HEK293 (cell line): ENCODE data around the gene HIC1.

ENCODE experiments used
- CTCF ChIA-PET: fragments of 350-600 bp; formaldehyde crosslinking; extraction: SDS; loops from one replicate; lab custom pipeline; 2021; ENCODE audit warnings: antibody characterized with exemption; lab: Yijun Ruan, JAX
- POLR2A ChIA-PET: fragments of 300-600 bp; formaldehyde crosslinking; extraction: SDS; loops from one replicate; lab custom pipeline; 2020; ENCODE audit warnings: antibody characterized with exemption, inconsistent platforms; lab: Yijun Ruan, JAX
- H3K27ac ChIP-seq: fragments of 200-500 bp; sonication (Bioruptor generic); 2 replicates; pipeline ENCODE4 v1.5.1; 2014; ENCODE audit warnings: low read depth, low read length, control low read depth, inconsistent platforms; ENCODE audit errors: extremely low read depth
- H3K36me3 ChIP-seq, 2 experiments: fragments of 200-500 bp in 1 of 2; sonication (Bioruptor generic) in 1 of 2; 1 replicate in 1 of 2; 2 replicates in 1 of 2; pipeline ENCODE4 v1.5.1; 2014 to 2017; ENCODE audit warnings: inconsistent platforms in 2 of 2, low read length in 2 of 2; ENCODE audit not compliant: control insufficient read depth in 2 of 2, insufficient read depth in 1 of 2
- H3K4me1 ChIP-seq: fragments of 200-500 bp; sonication (Bioruptor generic); 2 replicates; pipeline ENCODE4 v1.5.1; 2014; ENCODE audit warnings: mild to moderate bottlenecking, low read length, inconsistent platforms; ENCODE audit not compliant: control insufficient read depth, insufficient read depth
- H3K4me3 ChIP-seq: 2 replicates; pipeline ENCODE4 v1.5.1; 2011; ENCODE audit warnings: low read depth, mild to moderate bottlenecking, control low read depth, low read length, moderate library complexity
- H3K9me3 ChIP-seq: fragments of 200-500 bp; sonication (Bioruptor generic); 2 replicates; pipeline ENCODE4 v1.5.1; 2014; ENCODE audit warnings: low read depth, low read length, inconsistent platforms; ENCODE audit not compliant: control insufficient read depth, insufficient read depth
- EGR2 ChIP-seq: fragments of 450-650 bp; formaldehyde crosslinking; IDR thresholded peaks from 2 replicates; pipeline ENCODE4 v1.5.1; 2016; ENCODE audit warnings: low read depth, missing biosample characterization, missing genetic modification characterization
- GLIS2 ChIP-seq: fragments of 450-650 bp; formaldehyde crosslinking; IDR thresholded peaks from 2 replicates; pipeline ENCODE4 v1.5.1; 2016; ENCODE audit warnings: missing biosample characterization, missing genetic modification characterization
- PATZ1 ChIP-seq: fragments of 450-650 bp; formaldehyde crosslinking; IDR thresholded peaks from 2 replicates; pipeline ENCODE4 v1.5.1; 2016; ENCODE audit warnings: missing biosample characterization, missing genetic modification characterization
- SALL2 ChIP-seq: fragments of 450-650 bp; formaldehyde crosslinking; IDR thresholded peaks from 2 replicates; pipeline ENCODE4 v1.5.0; 2017; ENCODE audit warnings: missing biosample characterization, mild to moderate bottlenecking, missing genetic modification characterization, borderline replicate concordance
- YY1 ChIP-seq: fragments of 450-650 bp; formaldehyde crosslinking; IDR thresholded peaks from 2 replicates; pipeline ENCODE4 v1.5.1; 2018; ENCODE audit warnings: missing biosample characterization, missing genetic modification characterization
- ZBTB20 ChIP-seq: fragments of 450-650 bp; formaldehyde crosslinking; IDR thresholded peaks from 2 replicates; pipeline ENCODE4 v1.5.1; 2016; ENCODE audit warnings: missing biosample characterization, missing genetic modification characterization
- ZFHX2 ChIP-seq: fragments of 450-650 bp; formaldehyde crosslinking; conservative IDR thresholded peaks from 2 replicates; pipeline ENCODE4 v1.5.1; 2016; ENCODE audit warnings: missing biosample characterization, missing genetic modification characterization
- ZIC2 ChIP-seq: fragments of 450-650 bp; formaldehyde crosslinking; IDR thresholded peaks from 2 replicates; pipeline ENCODE4 v1.5.1; 2016; ENCODE audit warnings: missing biosample characterization, missing genetic modification characterization
- ZNF302 ChIP-seq: fragments of 450-650 bp; formaldehyde crosslinking; IDR thresholded peaks from 2 replicates; pipeline ENCODE4 v1.5.1; 2016; ENCODE audit warnings: missing biosample characterization, missing genetic modification characterization, low read depth
- ZNF335 ChIP-seq: fragments of 450-650 bp; formaldehyde crosslinking; conservative IDR thresholded peaks from 2 replicates; pipeline ENCODE4 v1.5.1; 2016; ENCODE audit warnings: missing biosample characterization, missing genetic modification characterization
- ZNF433 ChIP-seq: fragments of 450-650 bp; formaldehyde crosslinking; IDR thresholded peaks from 2 replicates; pipeline ENCODE4 v1.5.1; 2016; ENCODE audit warnings: missing biosample characterization, missing genetic modification characterization, low read depth
- ZNF544 ChIP-seq: fragments of 450-650 bp; formaldehyde crosslinking; IDR thresholded peaks from 2 replicates; pipeline ENCODE4 v1.5.0; 2017; ENCODE audit warnings: missing biosample characterization, missing genetic modification characterization
- ZNF596 ChIP-seq: fragments of 450-650 bp; IDR thresholded peaks from 2 replicates; pipeline ENCODE4 v1.5.0; 2018; ENCODE audit warnings: missing biosample characterization, mild to moderate bottlenecking, missing genetic modification characterization, moderate library complexity
- ZNF600 ChIP-seq: fragments of 450-650 bp; formaldehyde crosslinking; IDR thresholded peaks from 2 replicates; pipeline ENCODE4 v1.5.1; 2016; ENCODE audit warnings: missing biosample characterization, missing genetic modification characterization
- ZNF707 ChIP-seq: fragments of 450-650 bp; formaldehyde crosslinking; IDR thresholded peaks from 2 replicates; pipeline ENCODE4 v1.5.1; 2016; ENCODE audit warnings: missing biosample characterization, missing genetic modification characterization
- ZNF792 ChIP-seq: fragments of 450-650 bp; formaldehyde crosslinking; IDR thresholded peaks from 2 replicates; pipeline ENCODE4 v1.5.1; 2016; ENCODE audit warnings: missing biosample characterization, missing genetic modification characterization
- ZNF830 ChIP-seq: fragments of 450-650 bp; IDR thresholded peaks from 2 replicates; pipeline ENCODE4 v1.5.0; 2018; ENCODE audit warnings: missing biosample characterization, missing genetic modification characterization, low read depth, mild to moderate bottlenecking, moderate library complexity
- ZSCAN23 ChIP-seq: fragments of 450-650 bp; formaldehyde crosslinking; IDR thresholded peaks from 2 replicates; pipeline ENCODE4 v1.5.1; 2016; ENCODE audit warnings: missing biosample characterization, missing genetic modification characterization
- ZXDB ChIP-seq: fragments of 450-650 bp; formaldehyde crosslinking; IDR thresholded peaks from 2 replicates; pipeline ENCODE4 v1.5.1; 2016; ENCODE audit warnings: missing biosample characterization, missing genetic modification characterization
- TF ChIP-seq, protein P1 (sequence below): fragments of 450-650 bp; formaldehyde crosslinking; IDR thresholded peaks from 2 replicates; pipeline ENCODE4 v1.5.1; 2017; ENCODE audit warnings: missing biosample characterization, missing genetic modification characterization
- TF ChIP-seq, protein P2 (sequence below): fragments of 450-650 bp; formaldehyde crosslinking; IDR thresholded peaks from 2 replicates; pipeline ENCODE4 v1.5.1; 2016; ENCODE audit warnings: missing biosample characterization, missing genetic modification characterization

Gene HIC1

GRCh38 chr17:2061441-2061958 is 6.6 kb downstream of the HIC1 start:
- no peak overlapping the region for H3K4me3 ChIP-seq
- no peaks in the 10 kb centered on the region for H3K9me3 ChIP-seq
- TF ChIP-seq GLIS2 (tag by site-specific recombination) (0 out of 2 replicates have a peak, but pooled peaks have one; percentile 22), YY1 (tag by site-specific recombination) (no peak)
- ChIA-PET CTCF (interaction anchor here (0.5 to 0.6 kb wide), 2 partner anchors 60 to 332 kb away, joined by 3 read pairs; no protein-coding TSS in a partner anchor), POLR2A (no interaction called here)
- no peak overlapping the region for H3K27ac ChIP-seq
- H3K36me3 ChIP-seq, result peaks cover 0 to 35% of the 10 kb centered on the region in 2 experiments; a peak in 1 of 3 replicates
- no peaks in the 10 kb centered on the region; the same call in 1 of the 2 replicates for H3K4me1 ChIP-seq

DNA sequence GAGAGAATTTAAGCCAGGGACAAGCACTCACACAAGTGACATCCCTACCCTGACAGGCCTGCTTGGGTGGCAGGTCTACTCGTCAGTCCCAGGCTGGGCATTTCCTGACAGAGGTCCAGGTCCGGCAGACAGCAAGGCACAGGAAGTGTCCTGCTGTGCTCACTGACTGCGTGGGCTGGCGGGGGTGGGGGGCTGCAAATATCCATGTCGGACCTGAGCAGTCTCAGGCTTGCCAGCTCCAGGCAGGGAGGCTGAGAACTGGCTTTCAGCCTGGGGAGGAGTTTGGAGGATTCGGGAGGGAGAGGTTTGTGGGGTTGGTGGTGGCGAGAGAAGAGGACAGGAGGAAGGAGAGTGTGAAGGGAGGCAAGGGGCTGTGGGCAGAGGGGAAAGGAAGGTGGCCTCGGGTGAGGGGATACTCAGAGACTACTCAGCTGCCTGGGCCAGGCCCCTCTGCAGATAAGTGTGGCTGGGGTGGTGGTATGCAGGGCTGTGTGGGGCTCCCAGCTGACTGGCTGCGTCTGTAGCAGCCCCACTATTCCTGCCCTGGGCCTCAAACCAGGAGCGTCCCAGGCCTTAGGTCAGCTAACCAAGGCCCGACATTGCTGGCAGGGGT is 7.8 kb downstream of the HIC1 start:
- Histone ChIP-seq H3K36me3 (peaks cover 0 to 47% of the 10 kb centered on the region in 2 experiments; a peak in 1 of 3 replicates), H3K4me1 (no peaks in the 10 kb centered on the region; the same call in 1 of the 2 replicates), H3K27ac (no peak overlapping the region), H3K4me3 (no peak overlapping the region), H3K9me3 (no peaks in the 10 kb centered on the region)
- ChIA-PET POLR2A (no interaction called here), CTCF (interaction anchor here (0.6 to 4.0 kb wide), 3 partner anchors 8 to 387 kb away, joined by 3 to 27 read pairs (median 3); partner anchors contain the start of gene HIC1)
- TF ChIP-seq, protein P1, sequence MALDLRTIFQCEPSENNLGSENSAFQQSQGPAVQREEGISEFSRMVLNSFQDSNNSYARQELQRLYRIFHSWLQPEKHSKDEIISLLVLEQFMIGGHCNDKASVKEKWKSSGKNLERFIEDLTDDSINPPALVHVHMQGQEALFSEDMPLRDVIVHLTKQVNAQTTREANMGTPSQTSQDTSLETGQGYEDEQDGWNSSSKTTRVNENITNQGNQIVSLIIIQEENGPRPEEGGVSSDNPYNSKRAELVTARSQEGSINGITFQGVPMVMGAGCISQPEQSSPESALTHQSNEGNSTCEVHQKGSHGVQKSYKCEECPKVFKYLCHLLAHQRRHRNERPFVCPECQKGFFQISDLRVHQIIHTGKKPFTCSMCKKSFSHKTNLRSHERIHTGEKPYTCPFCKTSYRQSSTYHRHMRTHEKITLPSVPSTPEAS (tag by site-specific recombination), result no peak
- peak; percentile 82 for TF ChIP-seq ZFHX2 (tag by site-specific recombination)
- peak; percentile 72 for TF ChIP-seq PATZ1
- TF ChIP-seq ZXDB, result no peak
- TF ChIP-seq ZIC2, result peak; percentile 80
- TF ChIP-seq ZNF600 (tag by site-specific recombination), result peak; percentile 48; the same call in 1 of the 2 replicates
- no peak for TF ChIP-seq ZNF792
- TF ChIP-seq EGR2, result peak; percentile 55; the same call in 1 of the 2 replicates

GRCh38 chr17:2063261-2064146 is 8.6 kb downstream of the HIC1 start:
- no peaks in the 10 kb centered on the region for H3K9me3 ChIP-seq
- H3K36me3 ChIP-seq, result peaks cover 0 to 55% of the 10 kb centered on the region in 2 experiments; a peak in 1 of 3 replicates
- H3K27ac ChIP-seq, result no peak overlapping the region
- H3K4me1 ChIP-seq, result no peaks in the 10 kb centered on the region; the same call in 1 of the 2 replicates
- ChIA-PET CTCF (interaction anchor here (0.5 to 4.0 kb wide), 12 partner anchors 9 to 490 kb away, joined by 3 to 41 read pairs (median 4); partner anchors contain the start of gene HIC1), POLR2A (no interaction called here)
- H3K4me3 ChIP-seq, result no peak overlapping the region
- TF ChIP-seq ZNF335 (tag by site-specific recombination) (no peak), ZNF302 (no peak), SALL2 (tag by site-specific recombination) (no peak), ZNF433 (no peak), ZNF544 (no peak), ZFHX2 (tag by site-specific recombination) (peak; percentile 23; the same call in 1 of the 2 replicates), ZBTB20 (tag by site-specific recombination) (no peak), ZNF596 (tag by site-specific recombination) (no peak), ZSCAN23 (no peak), ZNF707 (tag by site-specific recombination) (no peak), ZNF830 (tag by site-specific recombination) (no peak), GLIS2 (tag by site-specific recombination) (no peak)
- TF ChIP-seq, protein P2, sequence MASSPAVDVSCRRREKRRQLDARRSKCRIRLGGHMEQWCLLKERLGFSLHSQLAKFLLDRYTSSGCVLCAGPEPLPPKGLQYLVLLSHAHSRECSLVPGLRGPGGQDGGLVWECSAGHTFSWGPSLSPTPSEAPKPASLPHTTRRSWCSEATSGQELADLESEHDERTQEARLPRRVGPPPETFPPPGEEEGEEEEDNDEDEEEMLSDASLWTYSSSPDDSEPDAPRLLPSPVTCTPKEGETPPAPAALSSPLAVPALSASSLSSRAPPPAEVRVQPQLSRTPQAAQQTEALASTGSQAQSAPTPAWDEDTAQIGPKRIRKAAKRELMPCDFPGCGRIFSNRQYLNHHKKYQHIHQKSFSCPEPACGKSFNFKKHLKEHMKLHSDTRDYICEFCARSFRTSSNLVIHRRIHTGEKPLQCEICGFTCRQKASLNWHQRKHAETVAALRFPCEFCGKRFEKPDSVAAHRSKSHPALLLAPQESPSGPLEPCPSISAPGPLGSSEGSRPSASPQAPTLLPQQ (tag by site-specific recombination), result 0 out of 2 replicates have a peak, but pooled peaks have one; percentile 40
